Measurements from ENCODE around the gene DDX11.

DNA sequence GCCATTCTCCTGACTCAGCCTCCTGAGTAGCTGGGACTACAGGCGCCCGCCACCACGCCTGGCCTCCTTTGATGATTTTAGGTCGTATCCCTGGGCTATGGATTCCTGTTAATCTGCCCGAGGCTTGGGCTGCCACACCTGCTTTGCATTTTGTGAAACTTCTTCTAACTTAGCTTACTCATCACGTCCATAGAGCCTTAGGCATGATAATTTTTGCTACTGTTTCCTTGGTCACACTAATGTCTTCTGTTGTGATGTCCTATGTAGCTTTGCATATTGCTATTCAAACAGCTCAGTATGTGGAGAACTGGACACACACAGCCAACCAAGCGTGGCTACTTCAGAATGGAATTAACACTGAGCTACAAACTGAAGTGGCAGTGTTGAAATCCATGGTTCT, 47.5 kb upstream of the DDX11 start:
- TF ChIP-seq, protein P1, sequence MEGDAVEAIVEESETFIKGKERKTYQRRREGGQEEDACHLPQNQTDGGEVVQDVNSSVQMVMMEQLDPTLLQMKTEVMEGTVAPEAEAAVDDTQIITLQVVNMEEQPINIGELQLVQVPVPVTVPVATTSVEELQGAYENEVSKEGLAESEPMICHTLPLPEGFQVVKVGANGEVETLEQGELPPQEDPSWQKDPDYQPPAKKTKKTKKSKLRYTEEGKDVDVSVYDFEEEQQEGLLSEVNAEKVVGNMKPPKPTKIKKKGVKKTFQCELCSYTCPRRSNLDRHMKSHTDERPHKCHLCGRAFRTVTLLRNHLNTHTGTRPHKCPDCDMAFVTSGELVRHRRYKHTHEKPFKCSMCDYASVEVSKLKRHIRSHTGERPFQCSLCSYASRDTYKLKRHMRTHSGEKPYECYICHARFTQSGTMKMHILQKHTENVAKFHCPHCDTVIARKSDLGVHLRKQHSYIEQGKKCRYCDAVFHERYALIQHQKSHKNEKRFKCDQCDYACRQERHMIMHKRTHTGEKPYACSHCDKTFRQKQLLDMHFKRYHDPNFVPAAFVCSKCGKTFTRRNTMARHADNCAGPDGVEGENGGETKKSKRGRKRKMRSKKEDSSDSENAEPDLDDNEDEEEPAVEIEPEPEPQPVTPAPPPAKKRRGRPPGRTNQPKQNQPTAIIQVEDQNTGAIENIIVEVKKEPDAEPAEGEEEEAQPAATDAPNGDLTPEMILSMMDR (IDR thresholded peaks at IDR 0.05) = no peak
- no peak for TF ChIP-seq POLR2A (IDR thresholded peaks at IDR 0.05)
